ENCODE results near the gene ZNF341.

- TF ChIP-seq GATA2 (IDR thresholded peaks at IDR 0.05; ENCODE audit: low read depth, low read length): no peak
- no peak for TF ChIP-seq GATA3 (IDR thresholded peaks at IDR 0.05; ENCODE audit: low read depth, low read length)
Measured at GRCh38 chr20:33733654-33734576, 2.1 kb downstream of the ZNF341 start.
